ENCODE data around the gene MEAF6.
A peak's percentile ranks its signal among the peaks of the same experiment; 100 is the strongest.

MEAF6 gene

GRCh38 chr1:37473431-37474045, 41.0 kb downstream of the MEAF6 start:
- no peak for DNase-seq (ENCODE audit: low spot score)

- DNase-seq (ENCODE audit: low spot score), result no peak
Measured at GRCh38 chr1:37472994-37473393, 41.6 kb downstream of the MEAF6 start.

- DNase-seq (ENCODE audit: low spot score), result no peak
Measured at GRCh38 chr1:37472281-37472680, 42.3 kb downstream of the MEAF6 start.

GRCh38 chr1:37471345-37472231, 43.0 kb downstream of the MEAF6 start:
- DNase-seq (ENCODE audit: low spot score), result peak; percentile 95

GRCh38 chr1:37469386-37469785, 45.2 kb downstream of the MEAF6 start:
- no peak for DNase-seq (ENCODE audit: low spot score)

GRCh38 chr1:37468037-37468436, 46.5 kb downstream of the MEAF6 start:
- no peak for DNase-seq (ENCODE audit: low spot score)

- no peak for DNase-seq (ENCODE audit: low spot score)
Measured at GRCh38 chr1:37465593-37466517, 48.7 kb downstream of the MEAF6 start.

- DNase-seq (ENCODE audit: low spot score), result no peak
Measured at GRCh38 chr1:37464443-37464842, 50.1 kb downstream of the MEAF6 start.

- no peak for DNase-seq (ENCODE audit: low spot score)
Measured at GRCh38 chr1:37461698-37462436, 52.7 kb downstream of the MEAF6 start.

GRCh38 chr1:37458551-37458950, 56.0 kb downstream of the MEAF6 start:
- DNase-seq (ENCODE audit: low spot score), result no peak

GRCh38 chr1:37456614-37457013, 58.0 kb downstream of the MEAF6 start:
- DNase-seq (ENCODE audit: low spot score), result no peak

GRCh38 chr1:37455516-37455915, 59.0 kb downstream of the MEAF6 start:
- no peak for DNase-seq (ENCODE audit: low spot score)

- no peak for DNase-seq (ENCODE audit: low spot score)
Measured at GRCh38 chr1:37453647-37454046, 60.9 kb downstream of the MEAF6 start.

- DNase-seq (ENCODE audit: low spot score), result no peak
Measured at GRCh38 chr1:37452416-37452815, 62.1 kb downstream of the MEAF6 start.

- no peak for DNase-seq (ENCODE audit: low spot score)
Measured at GRCh38 chr1:37449936-37450335, 64.6 kb downstream of the MEAF6 start.

- DNase-seq (ENCODE audit: low spot score), result no peak
Measured at GRCh38 chr1:37448691-37449417, 65.7 kb downstream of the MEAF6 start.

- no peak for DNase-seq (ENCODE audit: low spot score)
Measured at GRCh38 chr1:37448185-37448584, 66.4 kb downstream of the MEAF6 start.

- no peak for DNase-seq (ENCODE audit: low spot score)
Measured at GRCh38 chr1:37446874-37447273, 67.7 kb downstream of the MEAF6 start.

- no peak for DNase-seq (ENCODE audit: low spot score)
Measured at GRCh38 chr1:37442644-37443043, 71.9 kb downstream of the MEAF6 start.
